NCI-H510A (cell line): ENCODE measurements around the gene ZNF227.
A peak's percentile ranks its signal among the peaks of the same experiment; 100 is the strongest.
"Not testable (repeated sequence)": the region's sequence is repeated elsewhere in the genome, so short reads cannot be mapped to it uniquely, and the experiment has no call there.

Experiments
- DNase-seq: peaks from one replicate; lab custom pipeline; 2025; lab: John Stamatoyannopoulos, UW

The ZNF227 gene

DNA sequence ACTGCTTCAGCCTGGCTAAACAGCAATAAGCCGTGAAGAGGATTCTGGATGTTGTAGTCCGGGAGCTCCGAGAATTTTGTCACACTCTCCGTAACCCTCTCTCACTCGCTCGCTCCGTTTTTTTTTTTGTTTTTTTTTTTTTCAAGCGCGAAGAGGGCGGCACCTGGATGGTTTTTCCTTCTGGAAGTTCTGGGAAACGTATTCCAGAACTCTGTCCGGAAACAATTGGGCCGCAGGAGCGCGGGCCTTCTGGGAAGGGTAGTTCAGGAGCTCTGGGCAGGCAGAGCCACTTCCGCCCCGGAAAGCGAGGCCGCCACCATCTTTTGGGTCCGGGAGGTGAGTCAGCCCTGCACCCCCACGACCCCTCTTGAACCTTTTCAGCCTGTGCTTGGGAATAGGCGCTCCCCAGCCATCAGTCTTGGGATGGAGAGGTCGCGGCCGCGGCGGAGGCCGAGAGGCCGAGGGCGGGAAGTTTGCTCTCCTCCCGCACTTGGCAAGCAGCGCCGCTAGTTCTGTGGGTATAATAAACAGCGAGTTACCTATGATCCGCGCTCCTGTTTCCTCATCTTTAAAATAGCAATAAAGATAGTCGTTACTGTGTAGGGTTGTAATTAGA lies at the start of gene ZNF227:
Gene ZNF227 (plus strand): TSS at position 283 of the 616 bp plus-strand sequence. CDS start 5,261 bp downstream, outside the sequence.
- peak; percentile 81 for DNase-seq

DNA sequence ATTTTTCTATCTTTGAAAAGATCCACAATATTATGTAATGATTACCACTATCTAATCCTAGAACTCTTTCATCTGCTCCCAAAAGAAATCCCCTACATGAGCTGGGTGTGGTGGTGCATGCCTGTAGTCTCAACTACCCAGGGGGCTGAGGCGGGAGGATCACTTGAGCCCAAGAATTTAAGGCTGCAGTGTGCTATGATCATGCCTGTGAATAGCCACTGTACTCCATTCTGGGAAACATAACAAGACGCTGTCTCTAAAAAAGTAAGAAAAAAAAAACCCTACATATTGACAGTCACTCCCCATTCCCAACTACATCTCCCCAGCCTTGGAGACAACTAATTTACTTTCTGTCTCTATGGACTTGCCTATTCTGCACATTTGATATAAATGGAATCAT lies 48.5 kb upstream of the ZNF227 start:
- DNase-seq: no peak

DNA sequence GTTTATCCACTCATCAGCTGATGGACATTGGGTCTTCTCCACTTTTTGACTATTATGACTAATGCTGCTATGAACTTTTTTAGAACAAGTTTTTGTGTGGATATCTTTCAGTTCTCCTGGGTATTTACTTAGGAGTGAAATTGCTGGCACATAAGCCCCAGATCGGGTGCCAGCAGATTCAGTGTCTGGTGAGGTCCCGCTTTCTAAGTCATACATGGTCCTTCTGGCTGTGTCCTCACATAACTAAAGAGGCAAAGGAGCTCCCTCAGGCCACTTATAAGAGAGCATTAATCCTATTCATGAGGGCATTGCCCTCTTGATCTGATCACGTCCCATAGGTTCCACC lies 48.0 kb upstream of the ZNF227 start:
- no peak for DNase-seq

DNA sequence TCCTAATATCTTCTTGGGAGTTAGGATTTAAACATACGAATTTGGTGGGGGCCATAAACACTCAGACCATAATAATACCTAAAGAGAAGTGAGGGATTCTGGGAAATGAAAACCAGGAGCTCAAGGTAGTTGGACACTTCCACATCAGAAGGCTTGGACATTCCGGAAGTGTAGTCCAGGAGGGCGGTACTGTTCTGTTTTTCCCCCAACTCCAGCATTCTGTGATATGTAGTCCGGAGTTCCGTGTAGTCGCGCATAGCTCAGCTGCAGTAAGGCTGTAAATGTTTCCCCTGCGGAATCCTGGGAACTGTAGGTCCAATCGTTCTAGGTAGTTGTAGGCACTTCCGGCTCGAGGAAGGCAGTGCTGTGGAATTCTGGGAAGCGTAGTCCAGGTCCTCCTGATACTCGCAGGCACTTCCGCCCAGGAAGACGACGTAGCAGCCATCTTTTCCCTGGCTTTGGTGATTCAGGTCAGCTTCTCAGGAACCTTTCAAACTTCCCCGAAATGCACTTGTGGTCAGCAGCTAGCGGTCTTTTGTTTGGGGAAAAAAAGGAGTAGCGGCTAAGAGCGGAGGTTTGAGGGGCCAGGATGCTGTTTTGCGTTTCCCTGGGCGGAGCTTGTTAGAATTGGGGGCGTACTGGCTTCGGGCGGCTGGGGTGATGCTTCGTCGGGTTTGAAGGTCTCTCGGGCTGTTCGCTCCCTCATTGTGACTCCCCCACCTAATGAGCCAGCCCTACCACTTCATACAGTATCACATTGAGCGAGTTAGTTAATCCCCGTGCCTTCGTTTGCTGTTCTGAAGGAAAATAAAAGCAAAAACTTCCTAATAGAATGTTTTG lies 47.4 kb upstream of the ZNF227 start, which contains the start of gene ZNF226:
Gene ZNF226 (plus strand): TSS at position 428 of the 840 bp plus-strand sequence. CDS start 4,981 bp downstream, outside the sequence.
- peak; percentile 94 for DNase-seq

DNA sequence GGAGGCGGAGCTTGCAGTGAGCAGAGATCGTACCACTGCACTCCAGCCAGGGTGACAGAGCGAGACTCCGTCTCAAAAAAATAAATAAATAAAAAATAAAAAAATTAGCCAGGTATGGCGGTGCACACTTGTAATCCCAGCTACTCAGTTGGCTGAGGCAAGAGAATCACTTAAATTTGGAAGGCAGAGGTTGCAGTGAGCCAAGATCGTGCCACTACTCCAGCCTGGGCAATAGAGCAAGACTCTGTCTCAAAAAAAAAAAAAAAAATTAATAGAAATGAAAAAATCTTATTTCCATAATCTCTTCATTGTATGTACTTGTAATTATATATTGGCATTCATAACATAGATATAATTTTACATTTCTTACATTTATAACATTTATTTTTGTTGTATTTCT lies 41.7 kb upstream of the ZNF227 start:
- DNase-seq: not testable (repeated sequence)

DNA sequence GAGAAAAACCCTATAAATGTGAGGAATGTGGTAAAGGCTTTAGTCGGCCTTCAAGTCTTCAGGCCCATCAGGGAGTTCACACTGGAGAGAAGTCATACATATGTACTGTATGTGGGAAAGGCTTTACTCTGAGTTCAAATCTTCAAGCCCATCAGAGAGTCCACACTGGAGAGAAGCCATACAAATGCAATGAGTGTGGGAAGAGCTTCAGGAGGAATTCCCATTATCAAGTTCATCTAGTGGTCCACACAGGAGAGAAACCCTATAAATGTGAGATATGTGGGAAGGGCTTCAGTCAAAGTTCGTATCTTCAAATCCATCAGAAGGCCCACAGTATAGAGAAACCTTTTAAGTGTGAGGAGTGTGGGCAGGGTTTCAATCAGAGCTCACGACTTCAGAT lies 35.7 kb upstream of the ZNF227 start:
- DNase-seq: no peak

DNA sequence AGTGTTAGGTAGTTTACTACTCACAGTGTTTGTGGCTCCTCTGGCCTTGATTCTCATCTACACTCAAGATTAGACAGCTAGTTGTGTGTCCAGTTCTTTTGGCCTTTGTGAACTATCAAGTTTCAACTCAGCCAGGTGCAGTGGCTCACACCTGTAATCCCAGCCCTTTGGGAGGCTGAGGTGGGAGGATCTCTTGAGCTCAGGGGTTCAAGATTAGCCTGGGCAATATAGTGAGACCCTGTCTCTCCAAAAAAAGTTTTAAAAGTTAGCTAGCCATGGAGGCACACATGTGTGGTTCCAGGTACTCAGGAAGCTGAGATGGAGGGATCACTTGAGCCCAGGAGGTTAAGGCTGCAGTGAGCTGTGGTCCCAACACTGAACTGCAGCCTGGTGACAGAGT lies 31.4 kb upstream of the ZNF227 start:
- DNase-seq: no peak

DNA sequence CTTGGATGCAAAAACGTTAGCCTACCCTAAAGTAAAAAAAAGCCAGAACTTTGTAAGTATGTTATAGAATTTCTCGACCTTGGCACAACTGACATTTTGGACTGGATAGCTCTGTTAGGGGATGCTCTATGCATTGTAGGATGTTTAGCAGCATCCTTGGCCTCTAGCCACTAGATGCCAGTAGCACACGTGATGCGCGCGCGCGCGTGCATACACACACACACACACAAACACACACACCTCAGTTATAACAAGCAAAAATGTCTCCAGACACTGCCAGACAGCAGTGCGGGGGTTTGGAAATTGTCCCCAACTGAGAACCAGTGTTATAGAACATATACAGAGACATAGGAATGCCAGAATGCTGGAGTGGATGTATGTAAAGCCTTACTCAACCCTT lies 30.2 kb upstream of the ZNF227 start:
- DNase-seq: no peak

DNA sequence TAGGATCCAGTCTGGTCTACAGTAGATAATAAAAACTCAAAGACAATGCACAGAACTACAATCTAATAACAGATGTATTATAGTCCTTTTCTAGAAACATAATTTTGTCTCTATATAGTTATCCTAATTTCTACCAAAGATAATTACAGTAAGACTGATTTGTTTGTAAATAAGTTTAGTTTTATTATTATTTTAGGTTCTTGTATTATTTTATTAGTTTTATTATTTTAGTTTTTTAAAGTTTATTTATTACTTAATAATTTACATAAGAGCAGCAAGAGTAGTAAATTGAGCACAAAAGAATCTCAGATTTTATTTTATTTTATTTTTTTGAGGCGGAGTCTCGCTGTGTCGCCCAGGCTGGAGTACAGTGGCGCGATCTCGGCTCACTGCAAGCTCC lies 22.3 kb upstream of the ZNF227 start:
- DNase-seq: no peak

DNA sequence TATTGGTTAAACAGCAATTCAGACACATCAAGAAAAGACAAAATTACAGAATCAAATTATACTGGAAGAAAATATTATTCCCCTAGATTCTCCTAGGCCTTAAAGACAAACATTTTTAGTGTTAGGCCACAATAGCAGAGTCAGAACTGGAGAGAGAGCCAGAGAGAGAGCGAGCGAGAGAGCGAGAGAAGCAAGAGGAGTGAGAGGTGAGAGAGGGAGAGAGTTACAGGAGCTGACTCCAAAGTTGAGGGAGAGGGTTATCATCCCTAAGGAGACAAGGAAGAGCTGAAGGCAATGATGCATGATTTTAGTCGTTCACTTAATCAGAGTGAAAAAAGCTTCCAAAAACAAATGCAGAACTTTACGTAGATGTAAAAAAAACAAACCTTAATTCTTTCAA lies 20.2 kb upstream of the ZNF227 start:
- no peak for DNase-seq

DNA sequence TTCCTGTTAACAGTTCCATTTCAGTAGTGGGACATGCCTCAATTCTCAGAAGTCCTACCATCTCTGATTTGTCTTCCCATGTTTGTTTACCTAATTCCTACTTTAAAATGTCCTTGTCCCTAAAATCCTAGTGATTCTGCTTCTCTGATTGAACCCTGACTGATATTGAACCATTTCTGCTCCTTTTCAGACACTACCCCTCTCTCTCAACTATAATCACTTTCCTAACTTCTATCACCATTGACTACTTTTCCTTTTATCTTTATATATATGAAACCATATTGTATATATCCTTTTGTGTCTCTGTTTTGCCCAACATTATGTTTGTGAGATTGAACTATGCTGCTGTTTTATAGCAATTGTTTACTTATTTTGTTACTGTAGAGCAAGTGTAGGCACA lies 15.6 kb upstream of the ZNF227 start:
- no peak for DNase-seq

DNA sequence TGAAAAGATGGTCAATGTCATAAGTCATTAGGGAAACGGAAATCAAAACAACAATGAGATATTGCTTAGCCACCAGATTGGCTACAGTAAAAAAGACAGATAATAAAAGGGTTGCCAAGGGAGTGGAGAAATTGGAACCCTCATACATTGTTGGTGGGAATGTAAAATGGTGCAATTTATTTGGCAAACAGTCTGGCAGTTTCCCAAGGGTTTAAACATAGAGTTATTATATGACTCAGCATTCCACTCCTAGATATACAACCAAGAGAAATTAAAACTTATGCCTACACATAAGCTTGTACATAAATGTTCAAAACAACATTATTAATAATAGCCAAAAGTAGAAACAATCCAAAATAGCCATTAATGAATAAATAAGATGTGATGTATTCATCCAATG lies 9.9 kb upstream of the ZNF227 start:
- no peak for DNase-seq

DNA sequence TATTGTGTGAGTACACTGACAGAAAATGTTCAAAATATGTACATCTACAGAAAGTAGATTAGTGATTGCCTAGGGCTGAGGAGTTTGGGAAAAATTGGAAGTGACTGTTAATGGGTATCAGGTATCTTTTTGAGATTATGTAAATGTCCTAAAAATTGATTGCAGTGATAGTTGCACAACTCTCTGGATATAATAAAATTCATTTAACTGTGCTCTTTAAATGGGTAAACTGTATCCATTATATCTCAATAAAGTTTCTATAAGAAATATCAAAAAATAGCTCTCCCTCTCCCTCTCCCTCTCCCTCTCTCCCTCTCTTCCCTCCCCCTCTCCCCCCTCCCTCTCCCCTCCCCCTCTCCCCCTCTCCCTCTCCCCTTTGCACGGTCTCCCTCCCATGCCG lies 9.4 kb upstream of the ZNF227 start:
- DNase-seq: no peak

DNA sequence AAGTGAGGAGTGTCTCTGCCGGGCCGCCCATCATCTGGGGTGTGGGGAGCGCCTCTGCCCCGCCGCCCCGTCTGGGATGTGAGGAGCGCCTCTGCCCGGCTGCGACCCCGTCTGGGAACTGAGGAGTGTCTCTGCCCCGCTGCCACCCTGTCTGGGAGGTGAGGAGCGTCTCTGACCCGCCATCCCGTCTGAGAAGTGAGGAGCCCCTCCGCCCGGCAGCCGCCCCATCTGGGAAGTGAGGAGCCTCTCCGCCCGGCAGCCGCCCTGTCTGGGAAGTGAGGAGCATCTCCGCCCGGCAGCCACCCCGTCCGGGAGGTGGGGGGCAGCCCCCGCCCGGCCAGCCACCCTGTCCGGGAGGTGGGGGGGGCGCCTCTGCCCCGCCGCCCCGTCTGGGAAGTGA lies 8.5 kb upstream of the ZNF227 start:
- DNase-seq: not testable (repeated sequence)

DNA sequence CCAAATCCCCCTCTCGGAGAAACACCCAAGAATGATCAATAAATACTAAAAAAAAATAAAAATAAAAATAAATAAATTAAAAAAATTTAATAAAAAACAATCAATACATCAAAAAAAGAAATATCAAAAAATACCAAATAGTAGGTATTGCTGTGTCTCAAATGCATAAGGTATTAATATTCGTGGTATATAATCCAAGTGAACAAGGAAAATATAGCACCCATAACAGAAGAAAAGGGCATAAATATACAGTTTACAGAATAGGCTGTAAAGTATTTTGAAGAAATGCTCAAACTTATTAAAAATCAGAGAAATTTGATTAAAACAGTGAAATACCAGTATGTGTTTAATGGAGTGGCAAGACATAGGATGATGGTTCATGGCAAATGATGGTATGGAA lies 7.6 kb upstream of the ZNF227 start:
- DNase-seq: no peak

DNA sequence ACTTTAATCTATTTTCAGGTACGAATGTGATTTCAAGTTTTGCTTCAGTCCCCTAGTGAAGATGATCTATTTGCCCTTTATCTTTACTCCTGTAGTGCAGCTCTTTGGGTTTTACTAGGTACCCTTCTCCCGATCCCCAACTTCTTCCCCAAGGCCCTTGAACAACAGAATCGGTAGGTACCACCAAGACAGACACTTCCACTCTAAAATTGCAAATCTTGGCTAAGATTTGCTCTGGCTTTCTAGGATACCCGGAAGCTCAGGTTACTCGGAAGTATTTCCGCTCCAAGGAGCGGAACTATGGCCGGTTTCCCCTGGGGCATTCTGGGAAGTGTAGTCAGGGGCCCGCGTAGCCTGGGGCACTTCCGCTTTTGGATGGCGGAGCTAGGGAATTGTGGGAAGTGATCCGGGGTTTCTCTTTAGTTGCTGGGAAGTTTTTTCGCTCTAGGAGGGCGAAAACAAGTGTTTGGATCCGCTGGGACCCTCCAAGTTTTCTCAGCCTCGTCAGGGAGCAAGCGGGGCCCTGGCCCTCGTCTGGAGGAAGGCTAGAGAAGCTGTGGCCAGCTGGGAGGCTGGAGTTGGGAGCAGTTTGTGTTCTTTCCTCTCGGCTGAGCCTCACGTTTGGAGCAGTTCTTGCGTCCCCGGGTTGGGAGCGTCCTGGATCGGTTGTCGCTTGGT lies 5.1 kb upstream of the ZNF227 start:
- DNase-seq: peak; percentile 83

DNA sequence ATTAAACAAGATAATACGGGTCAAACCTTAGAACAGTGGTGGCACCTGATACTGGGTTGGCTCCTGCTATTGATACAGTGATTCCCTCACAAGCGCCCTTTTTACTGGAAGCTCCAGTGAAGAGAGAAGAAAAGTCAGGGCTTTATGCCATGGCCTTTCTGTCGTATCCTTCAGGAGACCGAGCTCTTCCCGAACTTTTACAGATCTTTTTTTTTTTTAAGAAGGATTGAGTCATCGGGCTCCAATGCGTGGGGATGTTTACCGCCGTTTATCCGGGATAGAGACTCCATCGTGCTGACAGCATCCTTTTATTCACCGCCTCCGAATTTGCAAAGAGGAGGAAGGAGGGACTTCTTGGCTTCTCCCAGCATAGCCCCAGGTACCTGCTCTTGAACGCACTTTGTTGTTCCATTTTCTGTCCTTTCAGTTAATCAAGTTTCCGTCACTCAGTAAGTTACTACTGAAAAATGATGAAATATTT lies 574 bp downstream of the ZNF227 start:
- no peak for DNase-seq

DNA sequence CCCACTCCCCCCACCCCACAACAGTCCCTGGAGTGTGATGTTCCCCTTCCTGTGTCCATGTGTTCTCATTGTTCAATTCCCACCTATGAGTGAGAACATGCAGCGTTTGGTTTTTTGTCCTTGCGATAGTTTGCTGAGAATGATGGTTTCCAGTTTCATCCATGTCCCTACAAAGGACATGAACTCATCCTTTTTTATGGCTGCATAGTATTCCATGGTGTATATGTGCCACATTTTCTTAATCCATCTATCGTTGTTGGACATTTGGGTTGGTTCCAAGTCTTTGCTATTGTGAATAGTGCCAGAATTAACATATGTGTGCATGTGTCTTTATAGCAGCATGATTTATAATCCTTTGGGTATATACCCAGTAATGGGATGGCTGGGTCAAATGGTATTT lies 7.6 kb downstream of the ZNF227 start:
- DNase-seq: not testable (repeated sequence)

DNA sequence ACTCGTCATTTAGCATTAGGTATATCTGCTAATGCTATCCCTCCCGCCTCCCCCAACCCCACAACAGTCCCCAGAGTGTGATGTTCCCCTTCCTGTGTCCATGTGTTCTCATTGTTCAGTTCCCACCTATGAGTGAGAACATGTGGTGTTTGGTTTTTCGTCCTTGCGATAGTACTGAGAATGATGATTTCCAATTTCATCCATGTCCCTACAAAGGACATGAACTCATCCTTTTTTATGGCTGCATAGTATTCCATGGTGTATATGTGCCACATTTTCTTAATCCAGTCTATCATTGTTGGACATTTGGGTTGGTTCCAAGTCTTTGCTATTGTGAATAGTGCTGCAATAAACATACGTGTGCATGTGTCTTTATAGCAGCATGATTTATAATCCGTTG lies 8.4 kb downstream of the ZNF227 start:
- not testable (repeated sequence) for DNase-seq

DNA sequence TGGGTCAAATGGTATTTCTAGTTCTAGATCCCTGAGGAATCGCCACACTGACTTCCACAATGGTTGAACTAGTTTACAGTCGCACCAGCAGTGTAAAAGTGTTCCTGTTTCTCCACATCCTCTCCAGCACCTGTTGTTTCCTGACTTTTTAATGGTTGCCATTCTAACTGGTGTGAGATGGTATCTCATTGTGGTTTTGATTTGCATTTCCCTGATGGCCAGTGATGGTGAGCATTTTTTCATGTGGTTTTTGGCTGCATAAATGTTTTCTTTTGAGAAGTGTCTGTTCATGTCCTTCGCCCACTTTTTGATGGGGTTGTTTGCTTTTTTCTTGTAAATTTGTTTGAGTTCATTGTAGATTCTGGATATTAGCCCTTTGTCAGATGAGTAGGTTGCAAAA lies 9.0 kb downstream of the ZNF227 start:
- not testable (repeated sequence) for DNase-seq

DNA sequence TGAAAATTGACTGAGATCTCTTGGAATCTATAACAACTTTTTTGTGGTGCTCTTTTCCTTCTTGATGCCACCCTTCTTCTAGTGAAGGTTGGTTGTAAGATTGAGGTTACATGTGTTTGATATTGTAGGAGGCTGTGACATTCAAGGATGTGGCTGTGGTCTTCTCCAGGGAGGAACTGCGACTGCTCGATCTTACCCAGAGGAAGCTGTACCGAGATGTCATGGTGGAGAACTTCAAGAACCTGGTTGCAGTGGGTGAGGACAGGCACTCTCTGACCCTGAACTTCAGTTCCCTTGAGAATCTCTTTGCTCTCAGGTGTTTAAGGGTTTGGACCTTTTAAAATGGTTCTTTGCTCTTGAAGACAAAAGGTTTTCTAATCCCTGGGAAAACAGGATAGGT lies 16.0 kb downstream of the ZNF227 start:
- no peak for DNase-seq

DNA sequence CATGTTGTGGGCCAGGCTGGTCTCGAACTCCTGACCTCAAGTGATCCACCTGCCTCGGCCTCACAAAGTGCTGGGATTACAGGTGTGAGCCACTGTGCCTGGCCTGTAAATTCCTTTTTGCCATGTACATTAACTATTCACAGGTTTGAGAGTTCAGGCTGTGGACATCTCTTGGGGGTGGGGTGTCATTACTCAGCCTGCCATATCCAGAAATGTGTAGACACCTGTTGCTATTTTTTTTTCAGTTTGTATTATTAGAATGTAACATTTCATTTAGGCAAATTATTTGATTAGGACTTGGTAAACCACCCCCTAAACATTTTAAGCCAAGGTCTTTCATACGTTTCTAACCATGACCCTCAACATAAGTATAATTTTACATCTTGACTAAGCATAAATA lies 20.5 kb downstream of the ZNF227 start:
- no peak for DNase-seq

DNA sequence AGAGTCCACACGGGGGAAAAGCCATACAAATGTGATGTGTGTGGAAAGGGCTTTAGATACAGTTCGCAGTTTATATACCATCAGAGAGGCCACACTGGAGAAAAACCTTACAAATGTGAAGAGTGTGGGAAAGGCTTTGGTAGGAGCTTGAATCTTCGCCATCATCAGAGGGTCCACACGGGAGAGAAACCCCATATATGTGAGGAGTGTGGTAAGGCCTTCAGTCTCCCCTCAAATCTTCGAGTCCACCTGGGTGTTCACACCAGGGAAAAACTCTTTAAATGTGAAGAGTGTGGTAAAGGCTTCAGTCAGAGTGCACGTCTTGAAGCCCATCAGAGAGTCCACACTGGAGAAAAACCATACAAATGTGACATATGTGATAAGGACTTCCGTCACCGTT lies 24.1 kb downstream of the ZNF227 start:
- DNase-seq: no peak
